Measurements from ENCODE around the gene TSPAN16.
A peak's percentile ranks its signal among the peaks of the same experiment; 100 is the strongest.
"Not testable (repeated sequence)": the region's sequence is repeated elsewhere in the genome, so short reads cannot be mapped to it uniquely, and the experiment has no call there.

TSPAN16 gene

GRCh38 chr19:11349171-11349570 lies 53.2 kb downstream of the TSPAN16 start:
- H3K4me3 ChIP-seq (ENCODE audit: control insufficient read depth, low read depth, low read length) = no peak overlapping the region
- no peak for DNase-seq (ENCODE audit: low read depth)
- TF ChIP-seq CTCF (IDR thresholded peaks at IDR 0.05; ENCODE audit: control insufficient read depth, insufficient read depth, low read depth, low read length, missing control alignments) = no peak

DNA sequence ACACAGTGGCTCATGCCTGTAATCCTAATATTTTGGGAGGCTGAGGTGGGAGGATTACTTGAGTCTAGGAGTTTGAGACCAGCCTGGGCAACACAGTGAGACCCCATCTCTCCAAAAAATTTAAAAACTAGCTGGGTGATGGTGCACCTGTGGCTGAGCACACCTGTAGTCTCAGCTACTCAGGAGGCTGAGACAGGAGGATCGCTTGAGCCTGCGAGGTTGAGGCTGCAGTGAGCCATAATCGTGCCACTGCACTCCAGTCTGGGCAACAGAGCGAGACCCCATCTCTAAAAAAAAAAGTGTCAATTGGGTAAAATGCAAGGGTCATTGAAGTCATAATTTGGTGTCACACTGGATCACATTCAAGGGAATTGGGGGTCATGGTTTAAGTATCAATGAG lies 58.1 kb downstream of the TSPAN16 start:
- not testable (repeated sequence) for H3K4me3 ChIP-seq (ENCODE audit: control insufficient read depth, low read depth, low read length); DNase-seq (ENCODE audit: low read depth)

GRCh38 chr19:11355160-11356073 lies 59.5 kb downstream of the TSPAN16 start, which contains the start of gene PLPPR2:
Gene PLPPR2, plus strand, starts transcription at chr19:11355432. Its CDS starts 2,242 bp downstream, at chr19:11357674.
- DNase-seq (ENCODE audit: low read depth) = peak; percentile 34
- H3K4me3 ChIP-seq (ENCODE audit: control insufficient read depth, low read depth, low read length) = peak within 1 kb of the TSS; percentile 94
- TF ChIP-seq CTCF (IDR thresholded peaks at IDR 0.05; ENCODE audit: control insufficient read depth, insufficient read depth, low read depth, low read length, missing control alignments) = no peak

DNA sequence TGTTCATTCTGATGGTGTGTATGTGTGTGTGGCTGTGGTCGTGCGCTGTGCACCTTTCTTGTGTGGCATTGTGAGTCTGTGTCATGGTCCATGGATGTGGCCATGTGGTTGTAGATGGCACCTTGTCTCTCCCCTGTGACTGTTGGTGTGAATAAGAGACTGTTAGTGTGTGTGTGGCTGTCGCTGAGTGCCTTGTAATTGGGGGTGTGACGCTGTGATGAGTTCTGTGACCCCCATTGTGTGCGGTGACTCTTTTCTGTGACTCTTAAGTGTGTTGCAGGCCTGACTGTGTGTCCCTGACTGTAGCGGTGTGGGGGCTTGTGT lies 60.1 kb downstream of the TSPAN16 start:
- no peak for DNase-seq (ENCODE audit: low read depth)
- no peak for TF ChIP-seq CTCF (IDR thresholded peaks at IDR 0.05; ENCODE audit: control insufficient read depth, insufficient read depth, low read depth, low read length, missing control alignments)
- peak overlapping the region; percentile 94 for H3K4me3 ChIP-seq (ENCODE audit: control insufficient read depth, low read depth, low read length)

DNA sequence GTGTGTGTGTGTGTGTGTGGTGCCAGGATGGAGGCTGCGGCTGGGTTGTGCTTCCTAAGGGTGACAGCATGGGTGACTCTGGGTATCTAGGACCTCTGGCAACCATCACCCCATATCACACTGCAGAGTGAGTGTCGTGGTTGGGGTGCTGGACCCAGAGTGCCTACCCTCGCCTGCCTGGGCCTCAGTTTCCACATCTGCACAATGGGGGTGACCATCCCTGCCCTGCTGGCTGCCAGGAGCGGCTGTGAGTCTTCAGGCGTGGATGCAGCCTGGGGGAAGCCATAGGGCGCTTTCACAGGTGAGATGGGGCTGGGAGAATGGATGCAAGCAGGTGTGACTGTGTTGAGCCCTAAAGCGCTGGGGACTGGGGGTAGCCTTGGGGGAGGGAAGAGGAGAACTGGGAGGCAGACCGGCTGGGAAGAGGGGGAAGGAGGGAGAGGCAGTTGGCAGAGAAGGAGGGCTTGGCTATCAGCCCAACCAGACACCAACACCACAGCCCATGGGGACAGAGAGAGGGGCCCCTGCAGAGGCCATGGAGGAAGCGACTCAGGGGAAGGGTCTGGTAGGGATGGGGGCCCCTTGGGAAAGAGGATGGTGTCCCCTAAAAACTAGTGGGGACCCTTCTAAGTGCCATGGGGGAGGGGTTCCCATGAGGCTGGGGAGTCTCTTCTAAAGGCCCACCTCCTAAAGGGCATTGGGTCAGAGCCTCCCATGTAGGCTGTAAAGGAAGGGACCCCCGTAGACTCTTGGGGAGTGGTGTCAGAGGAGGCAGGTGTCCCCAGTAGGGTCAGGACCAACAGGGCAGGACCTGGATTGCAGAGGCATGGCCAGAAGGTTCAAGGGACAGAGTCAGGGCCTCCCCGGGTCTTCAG lies 61.0 kb downstream of the TSPAN16 start:
- 0 out of 2 replicates have a peak overlapping the region, but pooled peaks have one; percentile 94 for H3K4me3 ChIP-seq (ENCODE audit: control insufficient read depth, low read depth, low read length)
- no peak for TF ChIP-seq CTCF (IDR thresholded peaks at IDR 0.05; ENCODE audit: control insufficient read depth, insufficient read depth, low read depth, low read length, missing control alignments)
- no peak for DNase-seq (ENCODE audit: low read depth)

GRCh38 chr19:11359421-11359820 lies 63.5 kb downstream of the TSPAN16 start:
- DNase-seq (ENCODE audit: low read depth) = no peak
- no peak overlapping the region for H3K4me3 ChIP-seq (ENCODE audit: control insufficient read depth, low read depth, low read length)
- no peak for TF ChIP-seq CTCF (IDR thresholded peaks at IDR 0.05; ENCODE audit: control insufficient read depth, insufficient read depth, low read depth, low read length, missing control alignments)

Data from AG09309 (cell line).